MCF 10A (cell line): ENCODE results near the gene IL4R. TPM values are rescaled to one million over a fixed set of nuclear protein-coding genes. Genes with fewer than 3 reads are reported as not detected.

Experiments used
- BruUV-seq: library from RNA; stranded (reverse); fragments of 400-500 nt; replicated peaks from 2 replicates; lab custom pipeline; 2021; lab: Mats Ljungman, UMichigan
- CTCF ChIA-PET: fragments of 300-600 bp; sonication (Branson Sonifier 250); formaldehyde crosslinking; extraction: SDS; loops from one replicate; lab custom pipeline; 2021; ENCODE audit warnings: antibody characterized with exemption, inconsistent platforms; lab: Yijun Ruan, JAX
- POLR2A ChIA-PET: fragments of 300-600, 350-650 bp; sonication (Branson Sonifier 250); formaldehyde crosslinking; extraction: SDS; loops from one replicate; lab custom pipeline; 2020; ENCODE audit warnings: antibody characterized with exemption, inconsistent platforms; lab: Yijun Ruan, JAX
- DNase-seq: peaks from one replicate; pipeline ENCODE4 v3.0.0-alpha.2; 2018; ENCODE audit not compliant: unreplicated experiment
- H3K27ac Mint-ChIP-seq: one replicate; pipeline ENCODE4 v1.8.0; 2022; ENCODE audit warnings: mild to moderate bottlenecking, low read depth, mixed read lengths; ENCODE audit not compliant: unreplicated experiment
- H3K27me3 Mint-ChIP-seq: one replicate; pipeline ENCODE4 v1.8.0; 2022; ENCODE audit warnings: mixed read lengths; ENCODE audit not compliant: insufficient read depth, unreplicated experiment
- H3K36me3 Mint-ChIP-seq: one replicate; pipeline ENCODE4 v1.8.0; 2022; ENCODE audit warnings: mild to moderate bottlenecking, moderate library complexity, mixed read lengths; ENCODE audit not compliant: insufficient read depth, unreplicated experiment
- H3K4me1 Mint-ChIP-seq: one replicate; pipeline ENCODE4 v1.8.0; 2022; ENCODE audit warnings: mixed read lengths; ENCODE audit not compliant: insufficient read depth, unreplicated experiment
- H3K4me3 Mint-ChIP-seq: one replicate; pipeline ENCODE4 v1.8.0; 2022; ENCODE audit warnings: mild to moderate bottlenecking, moderate library complexity, mixed read lengths; ENCODE audit not compliant: unreplicated experiment
- H3K9me3 Mint-ChIP-seq: one replicate; pipeline ENCODE4 v1.8.0; 2022; ENCODE audit warnings: mixed read lengths; ENCODE audit not compliant: unreplicated experiment
- intact Hi-C: fragments of 100-400 bp; cut with micrococcal nuclease; formaldehyde crosslinking; loops from 2 replicates; pipeline ENCODE4 v1.14.1; 2022
- total RNA-seq: library from RNA; stranded (reverse); gene quantifications from 2 replicates; pipeline ENCODE4 v1.2.3, GENCODE V29; 2022
- TF ChIP-seq, protein P1 (sequence below): fragments of 200-600 bp; IDR thresholded peaks from one replicate; pipeline ENCODE4 v1.8.0; 2022; ENCODE audit warnings: antibody characterized with exemption, mild to moderate bottlenecking; ENCODE audit not compliant: unreplicated experiment

Gene IL4R
- total RNA-seq, 1 experiment from 2014 or later = 51.9 TPM

DNA sequence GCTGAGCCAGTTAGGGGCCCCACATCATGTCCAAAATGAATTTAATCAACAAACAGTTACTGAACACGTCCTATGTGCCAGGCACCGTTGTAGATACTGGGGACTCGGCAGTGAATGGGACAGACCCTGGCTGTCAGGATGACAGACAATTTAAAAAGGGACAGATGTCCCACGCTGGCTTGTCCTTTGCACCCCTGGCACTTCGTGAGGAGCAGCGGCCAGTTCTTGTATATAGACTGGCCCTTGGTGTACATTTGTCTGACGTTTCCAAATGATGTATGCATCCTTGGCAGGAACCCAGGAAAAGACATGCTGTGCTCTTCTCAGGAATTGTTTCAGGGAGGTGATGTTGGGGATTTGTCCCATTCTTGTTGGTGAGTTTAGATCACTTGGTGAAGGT, 21.1 kb downstream of the IL4R start:
- Mint-ChIP-seq H3K27me3 (no peaks in the 10 kb centered on the region), H3K36me3 (peaks cover 31% of the 10 kb centered on the region), H3K4me3 (no peak overlapping the region), H3K27ac (no peak overlapping the region), H3K9me3 (no peaks in the 10 kb centered on the region), H3K4me1 (no peaks in the 10 kb centered on the region)
- ChIA-PET CTCF (interaction anchor here (0.6 to 3.2 kb wide), 3 partner anchors 33 to 121 kb away, joined by 5 to 13 read pairs (median 5); no protein-coding TSS in a partner anchor), POLR2A (interaction anchor here (0.9 to 1.7 kb wide), 2 partner anchors 16 to 18 kb away, joined by 3 to 5 read pairs; no protein-coding TSS in a partner anchor)
- no TSS peak for BruUV-seq
- TF ChIP-seq, protein P1, sequence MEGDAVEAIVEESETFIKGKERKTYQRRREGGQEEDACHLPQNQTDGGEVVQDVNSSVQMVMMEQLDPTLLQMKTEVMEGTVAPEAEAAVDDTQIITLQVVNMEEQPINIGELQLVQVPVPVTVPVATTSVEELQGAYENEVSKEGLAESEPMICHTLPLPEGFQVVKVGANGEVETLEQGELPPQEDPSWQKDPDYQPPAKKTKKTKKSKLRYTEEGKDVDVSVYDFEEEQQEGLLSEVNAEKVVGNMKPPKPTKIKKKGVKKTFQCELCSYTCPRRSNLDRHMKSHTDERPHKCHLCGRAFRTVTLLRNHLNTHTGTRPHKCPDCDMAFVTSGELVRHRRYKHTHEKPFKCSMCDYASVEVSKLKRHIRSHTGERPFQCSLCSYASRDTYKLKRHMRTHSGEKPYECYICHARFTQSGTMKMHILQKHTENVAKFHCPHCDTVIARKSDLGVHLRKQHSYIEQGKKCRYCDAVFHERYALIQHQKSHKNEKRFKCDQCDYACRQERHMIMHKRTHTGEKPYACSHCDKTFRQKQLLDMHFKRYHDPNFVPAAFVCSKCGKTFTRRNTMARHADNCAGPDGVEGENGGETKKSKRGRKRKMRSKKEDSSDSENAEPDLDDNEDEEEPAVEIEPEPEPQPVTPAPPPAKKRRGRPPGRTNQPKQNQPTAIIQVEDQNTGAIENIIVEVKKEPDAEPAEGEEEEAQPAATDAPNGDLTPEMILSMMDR = no peak
- no peak for DNase-seq
- intact Hi-C loops = no loop called here

DNA sequence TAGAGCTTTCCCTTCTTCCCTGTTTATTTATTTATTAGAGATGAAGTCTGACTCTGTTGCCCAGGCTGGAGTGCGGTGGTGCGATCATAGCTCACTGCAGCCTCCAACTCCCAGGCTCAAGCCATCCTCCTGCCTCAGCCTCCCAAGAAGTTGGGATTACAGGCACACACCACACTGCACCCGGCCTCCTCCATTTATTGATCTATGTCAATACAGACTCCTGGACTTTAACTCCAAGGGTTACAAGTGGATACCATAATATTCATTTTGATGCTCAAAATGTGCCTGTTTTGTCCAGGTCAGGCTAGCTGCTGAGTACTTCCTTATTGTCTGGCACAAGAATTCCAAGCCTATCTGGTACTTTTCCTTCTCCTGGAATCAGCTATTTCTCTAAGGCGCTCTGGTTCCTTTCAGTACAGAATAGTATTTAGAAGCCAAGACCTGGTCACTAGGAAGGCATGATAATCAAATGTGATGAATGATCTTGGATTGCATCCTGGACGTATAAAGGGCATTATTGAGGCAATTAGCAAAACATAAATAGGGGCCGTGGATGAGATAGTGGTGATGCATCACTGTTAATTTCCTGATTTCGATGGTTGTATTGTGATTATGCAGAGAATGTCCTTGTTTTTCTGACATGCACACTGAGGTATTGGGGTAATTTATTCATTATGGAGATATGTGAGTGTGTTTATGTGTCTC, 21.7 kb downstream of the IL4R start:
- H3K4me1 Mint-ChIP-seq = no peaks in the 10 kb centered on the region
- no peaks in the 10 kb centered on the region for H3K27me3 Mint-ChIP-seq
- no peak for DNase-seq
- ChIA-PET POLR2A (interaction anchor here (0.9 to 1.7 kb wide), 2 partner anchors 17 to 19 kb away, joined by 3 to 5 read pairs; no protein-coding TSS in a partner anchor), CTCF (interaction anchor here (0.6 to 3.2 kb wide), 3 partner anchors 32 to 105 kb away, joined by 5 to 13 read pairs (median 5); no protein-coding TSS in a partner anchor)
- TF ChIP-seq, protein P1 = no peak
- no peaks in the 10 kb centered on the region for H3K9me3 Mint-ChIP-seq
- intact Hi-C loops = no loop called here
- no peak overlapping the region for H3K27ac Mint-ChIP-seq
- no TSS peak for BruUV-seq
- H3K4me3 Mint-ChIP-seq = no peak overlapping the region
- H3K36me3 Mint-ChIP-seq = peaks cover 27% of the 10 kb centered on the region

DNA sequence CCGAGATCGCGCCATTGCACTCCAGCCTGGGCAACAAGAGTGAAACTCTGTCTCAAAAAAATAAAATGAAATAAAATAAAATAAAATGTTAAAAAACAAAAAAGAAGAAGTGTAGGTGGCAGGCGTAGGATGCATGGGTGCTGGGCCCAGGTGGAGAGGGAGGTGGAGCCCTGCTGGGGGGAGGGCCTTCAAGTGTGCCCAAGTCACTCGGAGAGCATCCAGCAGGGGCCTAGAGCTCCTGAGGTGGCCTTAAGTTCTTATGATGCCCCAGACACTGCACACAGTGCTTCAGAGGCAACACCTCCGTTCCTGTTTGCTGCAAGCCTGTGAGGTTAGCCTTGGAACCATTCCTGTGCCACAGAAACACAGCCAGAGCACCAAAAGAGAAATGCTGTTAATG, 23.2 kb downstream of the IL4R start:
- intact Hi-C loops = no loop called here
- Mint-ChIP-seq H3K4me3 (no peak overlapping the region), H3K27ac (no peak overlapping the region), H3K27me3 (no peaks in the 10 kb centered on the region), H3K36me3 (peaks cover 36% of the 10 kb centered on the region), H3K4me1 (no peaks in the 10 kb centered on the region), H3K9me3 (no peaks in the 10 kb centered on the region)
- CTCF ChIA-PET = interaction anchor here (1.2 to 1.9 kb wide), 2 partner anchors 13 to 102 kb away, joined by 3 to 5 read pairs; no protein-coding TSS in a partner anchor
- no TSS peak for BruUV-seq
- POLR2A ChIA-PET = interaction anchor here (1.0 kb wide), 1 partner anchor 11 kb away, joined by 3 read pairs; no protein-coding TSS in a partner anchor
- TF ChIP-seq, protein P1 = no peak
- no peak for DNase-seq

DNA sequence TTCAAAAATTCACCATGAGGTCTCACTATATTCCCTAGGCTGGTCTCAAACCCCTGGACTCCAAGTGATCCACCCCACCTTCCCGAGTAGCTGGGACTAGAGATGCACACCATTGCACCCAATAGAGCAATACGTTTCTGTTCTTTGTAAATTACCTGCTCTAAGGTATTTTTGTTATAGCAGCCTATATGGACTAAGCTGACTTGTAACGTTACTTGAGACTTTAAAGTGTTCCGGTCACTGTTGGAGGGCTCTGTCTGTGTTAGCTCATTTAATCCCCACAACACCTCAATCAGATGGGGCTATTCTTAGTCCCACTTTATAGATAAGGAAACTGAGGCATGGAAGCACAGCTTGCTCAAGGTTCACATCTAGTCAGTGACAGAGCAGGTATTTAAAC, 25.4 kb downstream of the IL4R start:
- TF ChIP-seq, protein P1 = no peak
- no TSS peak for BruUV-seq
- no peak overlapping the region for H3K4me3 Mint-ChIP-seq
- no peaks in the 10 kb centered on the region for H3K4me1 Mint-ChIP-seq
- no peaks in the 10 kb centered on the region for H3K9me3 Mint-ChIP-seq
- intact Hi-C loops = no loop called here
- H3K27ac Mint-ChIP-seq = no peak overlapping the region
- H3K27me3 Mint-ChIP-seq = no peaks in the 10 kb centered on the region
- CTCF ChIA-PET = interaction anchor here (0.5 to 1.9 kb wide), 4 partner anchors 29 to 186 kb away, joined by 3 to 9 read pairs (median 6); no protein-coding TSS in a partner anchor
- DNase-seq = no peak
- POLR2A ChIA-PET = no interaction called here
- H3K36me3 Mint-ChIP-seq = peaks cover 45% of the 10 kb centered on the region
